NOMO-1 treated with DMSO at 0.1 percent for 48 hours (cell line): ENCODE data around the gene ZC3H7A.

ENCODE experiments used
- DNase-seq: peaks from one replicate; lab custom pipeline; 2025; ENCODE audit not compliant: unreplicated experiment; lab: John Stamatoyannopoulos, UW

Gene ZC3H7A

GRCh38 chr16:11780991-11781680 is 15.9 kb downstream of the ZC3H7A start:
- DNase-seq, result peak; percentile 4

- no peak for DNase-seq
Observed at GRCh38 chr16:11779074-11779473, 18.0 kb downstream of the ZC3H7A start.

- DNase-seq, result no peak
Observed at GRCh38 chr16:11774065-11774626, 22.9 kb downstream of the ZC3H7A start.

- peak; percentile 89 for DNase-seq
Observed at GRCh38 chr16:11768849-11769248, 28.2 kb downstream of the ZC3H7A start.

- no peak for DNase-seq
Observed at GRCh38 chr16:11762431-11762830, 34.6 kb downstream of the ZC3H7A start.

- peak; percentile 28 for DNase-seq
Observed at GRCh38 chr16:11759997-11760396, 37.1 kb downstream of the ZC3H7A start.

GRCh38 chr16:11759163-11759834 is 37.8 kb downstream of the ZC3H7A start:
- no peak for DNase-seq

- no peak for DNase-seq
Observed at GRCh38 chr16:11757671-11758545, 39.1 kb downstream of the ZC3H7A start.

GRCh38 chr16:11756248-11756647 is 40.8 kb downstream of the ZC3H7A start:
- DNase-seq, result no peak

- DNase-seq, result no peak
Observed at GRCh38 chr16:11755022-11755760, 41.9 kb downstream of the ZC3H7A start.

GRCh38 chr16:11752856-11753255 is 44.2 kb downstream of the ZC3H7A start:
- no peak for DNase-seq

- DNase-seq, result no peak
Observed at GRCh38 chr16:11750056-11750455, 47.0 kb downstream of the ZC3H7A start.

GRCh38 chr16:11748404-11749254 is 48.4 kb downstream of the ZC3H7A start:
- no peak for DNase-seq

- no peak for DNase-seq
Observed at GRCh38 chr16:11747949-11748403, 49.1 kb downstream of the ZC3H7A start.

GRCh38 chr16:11744075-11744470 is 53.0 kb downstream of the ZC3H7A start:
- no peak for DNase-seq

- DNase-seq, result peak; percentile 93
Observed at GRCh38 chr16:11743308-11744074, 53.6 kb downstream of the ZC3H7A start.

GRCh38 chr16:11742536-11743307 is 54.3 kb downstream of the ZC3H7A start, which contains the start of gene TXNDC11:
Gene TXNDC11, minus strand, starts transcription at chr16:11742857. Its CDS starts 127 bp downstream, at chr16:11742730.
- peak; percentile 91 for DNase-seq

- DNase-seq, result peak; percentile 49
Observed at GRCh38 chr16:11742093-11742535, 54.9 kb downstream of the ZC3H7A start.
